ES-I3 (cell line): Measurements from ENCODE around the gene NOP14.

Source experiments
- H3K36me3 ChIP-seq: 2 replicates; pipeline ENCODE4 v1.6.1; 2013; ENCODE audit warnings: mild to moderate bottlenecking, low read length, control low read depth, moderate library complexity; ENCODE audit not compliant: insufficient read depth
- H3K4me1 ChIP-seq: 2 replicates; pipeline ENCODE4 v1.6.1; 2013; ENCODE audit warnings: mild to moderate bottlenecking, control low read depth, low read length; ENCODE audit not compliant: insufficient read depth
- H3K9ac ChIP-seq: 2 replicates; pipeline ENCODE4 v1.6.1; 2013; ENCODE audit warnings: low read depth, mild to moderate bottlenecking, low read length, moderate library complexity
- H3K9me3 ChIP-seq: 2 replicates; pipeline ENCODE4 v1.6.1; 2013; ENCODE audit warnings: mild to moderate bottlenecking, low read length, moderate library complexity; ENCODE audit not compliant: control insufficient read depth, insufficient read depth

The NOP14 gene

DNA sequence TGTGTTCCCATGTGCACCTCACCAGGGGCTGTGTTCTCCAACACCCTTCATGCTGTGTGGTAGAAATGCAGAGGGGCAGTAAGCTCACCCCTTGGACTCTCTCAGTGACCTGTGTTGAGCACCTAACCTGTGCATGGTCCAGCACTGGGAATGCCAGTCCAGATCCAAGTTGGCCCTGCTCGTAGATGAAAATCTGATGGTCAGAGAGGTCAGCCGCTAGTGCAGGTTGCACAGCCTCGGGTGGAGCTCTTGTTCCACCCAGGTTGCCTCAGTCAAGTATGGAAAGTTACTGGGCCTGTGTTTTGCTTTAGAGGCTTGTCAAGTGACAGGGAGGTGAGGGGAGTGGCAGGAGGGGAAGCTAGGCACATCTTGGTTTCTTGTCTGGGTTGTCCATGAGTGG, 51.3 kb downstream of the NOP14 start:
- Histone ChIP-seq H3K36me3 (peaks cover 30% of the 10 kb centered on the region), H3K9me3 (no peaks in the 10 kb centered on the region), H3K4me1 (no peaks in the 10 kb centered on the region), H3K9ac (no peak overlapping the region)

DNA sequence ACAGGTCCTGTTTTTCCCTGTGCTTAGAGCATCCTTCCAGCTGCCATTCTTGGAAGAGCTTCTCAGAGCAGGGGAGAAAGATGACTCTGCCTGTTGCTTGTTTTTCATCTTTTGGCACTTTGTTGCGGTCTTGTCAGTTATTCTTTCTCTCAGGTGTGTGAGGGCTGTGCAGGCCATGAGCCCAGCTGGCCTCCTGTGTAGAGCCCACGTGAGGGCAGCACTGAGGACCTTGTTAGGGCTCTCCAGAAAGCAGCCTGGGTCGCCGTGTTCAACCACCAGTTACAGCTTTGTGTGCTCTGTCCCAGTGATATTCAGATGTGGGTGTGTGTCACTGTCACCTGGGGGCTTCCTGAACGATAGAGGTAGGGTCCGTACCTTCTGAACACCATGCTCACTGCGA, 52.8 kb downstream of the NOP14 start:
- Histone ChIP-seq H3K9ac (no peak overlapping the region), H3K36me3 (peaks cover 41% of the 10 kb centered on the region), H3K4me1 (no peaks in the 10 kb centered on the region), H3K9me3 (no peaks in the 10 kb centered on the region)

DNA sequence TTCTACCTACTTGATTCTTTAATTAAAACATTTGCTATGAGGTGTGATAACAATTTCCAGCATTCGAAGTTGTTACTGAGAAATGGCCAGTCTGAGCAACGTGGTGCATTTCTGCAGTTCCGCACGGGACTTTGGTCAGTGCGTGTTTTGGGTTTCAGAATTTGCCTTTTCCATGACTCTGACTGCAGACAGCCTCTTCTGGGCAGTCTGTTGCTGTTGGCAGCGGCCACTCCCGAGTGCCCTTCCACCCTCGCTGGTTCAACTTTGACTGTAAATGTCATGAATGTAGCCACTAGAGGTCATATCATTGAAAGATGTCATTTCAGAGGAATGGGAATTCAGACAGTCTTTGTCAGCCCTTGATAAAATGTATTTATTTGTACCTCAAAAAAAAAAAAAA, 53.6 kb downstream of the NOP14 start:
- no peak overlapping the region for H3K9ac ChIP-seq
- H3K9me3 ChIP-seq = no peaks in the 10 kb centered on the region
- H3K36me3 ChIP-seq = peaks cover 44% of the 10 kb centered on the region
- H3K4me1 ChIP-seq = no peaks in the 10 kb centered on the region

DNA sequence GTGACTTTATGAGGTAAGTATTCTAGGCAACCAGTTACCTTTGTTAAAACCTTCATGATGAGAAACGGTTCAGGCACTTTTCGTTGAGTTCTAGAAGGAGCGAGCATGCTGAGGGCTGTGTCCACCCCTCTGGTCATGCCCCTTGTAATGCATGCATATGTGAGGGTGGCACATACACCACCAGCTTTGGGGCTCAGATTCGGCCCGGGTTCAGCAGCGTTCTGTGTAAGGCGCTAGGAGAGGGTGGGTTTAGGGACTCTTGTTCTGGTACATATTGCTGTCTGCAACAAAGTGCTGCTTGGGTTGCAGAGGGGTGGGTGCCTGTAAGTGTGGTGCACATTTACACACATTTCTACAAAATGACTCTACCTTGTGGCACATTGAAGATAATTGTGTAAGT, 54.5 kb downstream of the NOP14 start:
- Histone ChIP-seq H3K36me3 (peaks cover 44% of the 10 kb centered on the region), H3K4me1 (no peaks in the 10 kb centered on the region), H3K9me3 (no peaks in the 10 kb centered on the region), H3K9ac (no peak overlapping the region)

DNA sequence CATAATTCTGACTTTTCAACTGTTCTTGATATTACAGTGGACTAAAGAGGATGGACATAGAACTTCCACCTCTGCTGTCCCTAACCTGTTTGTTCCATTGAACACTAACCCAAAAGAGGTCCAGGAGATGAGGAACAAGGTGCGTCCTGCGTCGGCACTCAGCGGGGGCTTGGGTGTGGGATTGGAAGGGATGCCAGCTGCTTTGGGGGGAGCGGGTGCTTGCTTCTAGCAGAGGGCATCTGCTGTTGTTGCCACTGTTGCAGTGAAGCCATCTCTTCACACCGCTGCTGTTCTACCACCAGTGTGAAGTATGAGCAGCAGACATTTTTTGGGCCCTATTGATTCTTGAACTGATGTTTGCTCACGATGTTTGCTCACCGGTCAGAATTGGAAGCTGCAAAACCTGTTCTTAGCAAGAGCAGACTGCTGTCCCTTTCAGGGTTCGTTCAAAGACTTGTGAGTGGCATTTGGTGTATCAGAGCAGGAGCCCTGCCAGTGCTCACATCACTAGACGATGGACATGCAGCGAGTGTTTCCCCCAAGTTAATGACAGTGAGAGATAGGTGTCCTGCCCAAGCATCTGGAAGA, 55.4 kb downstream of the NOP14 start:
- H3K4me1 ChIP-seq = no peaks in the 10 kb centered on the region
- no peak overlapping the region for H3K9ac ChIP-seq
- no peaks in the 10 kb centered on the region for H3K9me3 ChIP-seq
- H3K36me3 ChIP-seq = peaks cover 44% of the 10 kb centered on the region

DNA sequence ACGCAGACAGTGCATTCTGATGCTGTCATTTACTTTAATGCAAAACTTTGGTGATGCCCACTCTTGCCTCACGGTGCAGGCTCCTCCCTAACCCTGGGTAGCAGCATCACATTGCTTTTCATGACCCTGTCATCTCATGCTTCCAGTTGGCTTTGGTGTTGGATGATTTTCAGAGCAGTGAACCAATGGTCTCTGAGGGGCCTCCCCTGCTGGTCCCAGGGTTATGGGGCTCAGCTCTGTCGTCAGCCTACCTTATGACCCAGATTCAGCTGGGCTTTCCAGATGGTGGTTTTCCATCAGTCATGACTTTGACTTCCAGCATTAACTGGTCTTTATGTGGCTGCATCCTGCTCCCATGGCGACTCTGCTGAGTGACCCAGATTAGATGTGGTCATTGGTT, 56.0 kb downstream of the NOP14 start:
- H3K4me1 ChIP-seq = no peaks in the 10 kb centered on the region
- peaks cover 44% of the 10 kb centered on the region for H3K36me3 ChIP-seq
- no peaks in the 10 kb centered on the region for H3K9me3 ChIP-seq
- no peak overlapping the region for H3K9ac ChIP-seq

DNA sequence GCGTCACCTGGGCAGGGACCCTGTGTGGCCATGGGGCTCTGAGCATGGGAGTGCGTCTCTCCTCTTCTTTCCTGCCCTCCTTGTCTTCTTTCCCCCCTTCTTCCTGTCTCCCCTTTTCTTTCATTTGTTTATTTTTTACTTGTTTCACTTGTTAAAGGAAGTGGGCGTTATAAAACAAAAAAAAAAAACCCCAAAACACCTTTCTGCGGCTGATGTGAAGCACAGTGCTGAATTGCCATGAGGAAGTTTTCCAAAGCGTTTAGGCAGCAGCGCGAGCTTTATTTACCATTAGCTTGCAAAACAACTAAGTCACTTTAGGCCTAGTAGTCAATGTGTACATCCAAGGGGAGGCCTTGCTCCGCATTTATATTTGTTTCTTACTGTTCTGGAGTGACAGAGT, 57.0 kb downstream of the NOP14 start:
- no peaks in the 10 kb centered on the region for H3K4me1 ChIP-seq
- H3K9me3 ChIP-seq = no peaks in the 10 kb centered on the region
- peaks cover 44% of the 10 kb centered on the region for H3K36me3 ChIP-seq
- no peak overlapping the region for H3K9ac ChIP-seq

DNA sequence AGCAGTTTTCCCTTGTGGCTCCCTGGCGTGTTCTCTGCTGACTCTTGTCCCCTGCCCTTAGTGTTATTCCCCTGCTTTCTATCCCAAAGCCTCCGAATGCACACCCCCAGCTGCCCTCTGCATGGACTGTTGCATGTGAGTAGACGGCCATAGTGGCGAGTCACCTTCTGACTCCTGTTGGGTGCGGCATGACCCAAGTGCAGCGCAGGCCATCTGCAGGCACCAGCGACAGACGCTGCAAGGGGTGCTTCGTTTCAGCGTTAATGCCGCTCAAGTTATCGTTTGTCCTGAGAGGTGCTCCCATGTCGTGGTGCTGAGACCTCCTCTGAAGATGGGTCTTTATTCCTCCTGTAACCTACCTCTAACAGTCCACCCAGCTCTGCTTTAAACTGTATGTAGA, 57.7 kb downstream of the NOP14 start:
- Histone ChIP-seq H3K9ac (no peak overlapping the region), H3K9me3 (no peaks in the 10 kb centered on the region), H3K4me1 (no peaks in the 10 kb centered on the region), H3K36me3 (peaks cover 44% of the 10 kb centered on the region)

DNA sequence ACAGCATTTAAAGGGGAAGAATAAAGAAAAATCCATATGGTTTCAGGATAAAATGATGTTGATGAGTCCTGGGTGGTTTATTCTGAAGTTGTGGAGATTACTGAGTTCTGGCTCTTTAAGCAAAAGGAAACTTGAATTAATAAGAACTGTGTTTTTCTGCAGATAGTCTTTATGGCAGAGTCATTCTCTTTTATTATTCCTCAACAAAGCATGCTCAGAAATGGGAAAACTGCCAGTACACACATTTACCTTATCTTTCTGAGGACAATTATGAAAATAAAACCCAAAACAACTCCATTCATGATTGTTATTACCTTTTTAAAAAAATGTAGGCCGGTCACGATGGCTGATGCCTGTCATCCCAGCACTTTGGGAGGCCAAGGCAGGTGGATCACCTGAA, 61.1 kb downstream of the NOP14 start:
- Histone ChIP-seq H3K36me3 (peaks cover 48% of the 10 kb centered on the region), H3K9ac (no peak overlapping the region), H3K4me1 (no peaks in the 10 kb centered on the region), H3K9me3 (no peaks in the 10 kb centered on the region)

DNA sequence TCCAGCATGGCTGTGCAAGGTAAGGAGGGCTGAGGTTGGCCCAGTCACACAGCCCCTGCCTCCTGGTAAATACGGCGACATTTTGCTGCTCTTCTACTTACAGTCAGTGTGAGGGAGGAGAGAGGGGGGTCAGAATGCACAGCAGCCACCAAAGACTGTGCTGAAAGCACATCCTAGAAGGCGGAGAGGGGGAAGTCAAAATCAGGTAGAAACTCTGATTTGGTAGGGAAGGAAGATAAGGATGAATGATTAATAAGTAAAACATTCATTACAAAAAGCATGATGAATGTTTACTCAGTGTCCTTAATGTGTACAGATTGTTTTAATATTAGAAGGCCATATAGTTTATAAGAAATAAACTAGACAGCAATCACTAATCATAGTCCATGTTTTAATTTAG, 62.0 kb downstream of the NOP14 start:
- H3K36me3 ChIP-seq = peaks cover 39% of the 10 kb centered on the region
- no peaks in the 10 kb centered on the region for H3K9me3 ChIP-seq
- no peak overlapping the region for H3K9ac ChIP-seq
- H3K4me1 ChIP-seq = no peaks in the 10 kb centered on the region

DNA sequence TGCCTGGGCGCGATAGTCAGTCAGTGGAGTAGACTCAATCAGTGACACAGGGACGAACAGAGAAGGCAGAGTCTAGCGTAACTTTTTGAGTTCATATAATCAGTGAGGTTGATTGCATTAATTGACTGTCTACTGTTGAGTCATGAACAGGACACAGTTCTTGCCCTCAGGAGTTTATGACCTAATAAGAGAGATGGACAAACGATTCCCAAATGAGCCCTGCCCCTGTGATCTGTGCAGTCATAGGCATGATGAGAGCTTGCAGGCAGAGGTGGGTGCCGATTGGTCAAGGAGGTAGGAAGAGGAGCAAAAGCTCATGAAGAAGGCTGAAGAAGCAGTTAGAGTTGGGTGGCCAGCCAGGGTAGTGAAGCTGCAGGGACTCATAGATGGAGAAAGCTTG, 62.5 kb downstream of the NOP14 start:
- H3K9me3 ChIP-seq = no peaks in the 10 kb centered on the region
- no peaks in the 10 kb centered on the region for H3K4me1 ChIP-seq
- peaks cover 37% of the 10 kb centered on the region for H3K36me3 ChIP-seq
- no peak overlapping the region for H3K9ac ChIP-seq

DNA sequence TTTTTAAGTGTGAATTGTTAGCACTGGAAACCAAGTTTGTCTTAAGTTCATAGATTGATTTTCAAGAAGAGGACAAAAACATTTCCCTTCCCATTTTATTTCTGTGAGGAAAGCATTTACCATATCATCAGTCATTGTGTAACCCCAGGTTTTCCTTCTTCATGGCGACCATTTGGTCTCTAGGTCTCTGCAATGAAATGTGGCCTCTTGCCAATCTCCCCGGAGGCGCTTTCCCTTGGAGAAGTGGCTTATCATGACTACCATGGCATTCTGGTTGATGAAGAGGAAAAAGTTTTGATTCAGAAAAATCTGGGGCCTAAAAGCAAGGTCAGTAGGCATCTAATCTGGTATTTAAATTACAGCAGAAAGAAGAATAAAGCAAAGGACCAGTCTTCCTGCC, 65.2 kb downstream of the NOP14 start:
- H3K36me3 ChIP-seq = peaks cover 22% of the 10 kb centered on the region
- no peak overlapping the region for H3K9ac ChIP-seq
- H3K4me1 ChIP-seq = no peaks in the 10 kb centered on the region
- H3K9me3 ChIP-seq = no peaks in the 10 kb centered on the region

DNA sequence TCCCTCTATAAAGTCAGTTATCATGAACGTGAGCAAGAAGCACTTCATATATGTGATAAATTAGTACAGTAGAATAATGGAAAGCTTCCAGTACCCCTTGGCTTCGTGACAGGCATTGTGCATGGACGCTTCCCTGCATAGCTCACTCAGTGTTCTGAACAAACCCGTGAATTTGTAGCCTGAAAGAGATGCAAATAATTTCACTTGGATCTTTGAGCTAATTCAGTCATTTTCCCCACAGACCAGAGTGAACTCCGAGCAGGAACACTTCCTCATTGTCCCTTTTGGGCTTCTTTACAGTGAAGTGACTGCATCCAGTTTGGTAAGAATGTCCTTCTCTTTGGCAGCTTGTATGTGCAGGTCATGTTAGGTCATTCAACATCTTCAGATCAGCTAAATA, 69.4 kb downstream of the NOP14 start:
- Histone ChIP-seq H3K36me3 (peaks cover 16% of the 10 kb centered on the region), H3K4me1 (no peaks in the 10 kb centered on the region), H3K9me3 (no peaks in the 10 kb centered on the region), H3K9ac (no peak overlapping the region)

DNA sequence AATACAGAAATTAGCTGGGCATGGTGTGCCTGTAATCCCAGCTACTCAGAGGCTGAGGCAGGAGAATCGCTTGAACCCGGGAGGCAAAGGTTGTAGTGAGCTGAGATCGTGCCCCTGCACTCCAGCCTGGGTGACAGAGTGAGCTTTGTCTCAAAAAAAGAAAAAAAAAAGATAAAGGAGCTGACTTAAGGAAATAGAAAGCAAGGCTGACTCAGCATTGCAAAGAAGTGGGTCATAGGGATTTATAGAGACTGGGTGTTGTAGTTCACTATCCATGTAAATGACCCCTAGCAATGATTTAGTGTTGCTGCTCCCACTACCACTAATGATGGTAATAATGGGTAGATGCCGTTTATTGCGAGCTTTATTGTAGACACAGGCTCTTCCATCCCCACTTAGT, 71.9 kb downstream of the NOP14 start:
- no peaks in the 10 kb centered on the region for H3K9me3 ChIP-seq
- H3K9ac ChIP-seq = no peak overlapping the region
- H3K36me3 ChIP-seq = peaks cover 3% of the 10 kb centered on the region; the same call in 1 of the 2 replicates
- no peaks in the 10 kb centered on the region for H3K4me1 ChIP-seq

DNA sequence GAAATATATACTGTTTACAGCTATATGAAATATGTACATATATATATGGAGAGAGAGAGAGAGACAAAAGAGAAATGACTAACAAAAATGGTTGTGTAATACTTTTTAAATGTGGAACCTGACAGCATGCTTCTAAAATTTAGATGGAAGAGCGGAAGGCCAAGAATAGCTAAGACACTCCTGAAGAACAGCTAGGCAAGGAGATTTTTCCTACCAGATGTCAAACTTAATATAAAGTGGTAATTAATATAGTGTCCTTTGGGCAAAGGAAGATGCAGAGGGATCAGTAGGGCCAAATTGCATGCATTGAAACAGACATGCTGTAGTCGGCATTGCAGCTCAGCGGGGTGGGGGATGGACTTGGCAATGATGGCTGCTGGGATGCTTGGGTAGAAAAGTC, 74.3 kb downstream of the NOP14 start:
- no peaks in the 10 kb centered on the region for H3K9me3 ChIP-seq
- no peaks in the 10 kb centered on the region for H3K4me1 ChIP-seq
- peaks cover 13% of the 10 kb centered on the region; the same call in 1 of the 2 replicates for H3K36me3 ChIP-seq
- no peak overlapping the region for H3K9ac ChIP-seq
